Sigmoid colon (tissue), 3 donors: Measurements from ENCODE around the gene SIVA1.

Experiments used
- POLR2A ChIP-seq, 2 donors: fragments of 450-650 bp; IDR thresholded peaks; one replicate each; pipeline ENCODE4 v1.6.1; 2016; ENCODE audit warnings: antibody characterized with exemption in 2 of 2, mild to moderate bottlenecking in 2 of 2, moderate library complexity in 2 of 2
- TF ChIP-seq, protein P1 (sequence below), 4 experiments: fragments of 450-650 bp in 3 of 4; fragments of 200-600 bp in 1 of 4; IDR thresholded peaks; one replicate each; pipeline ENCODE4 v1.5.1; 2016 to 2019; ENCODE audit warnings: antibody characterized with exemption in 4 of 4, mild to moderate bottlenecking in 3 of 4, moderate library complexity in 2 of 4

DNA sequence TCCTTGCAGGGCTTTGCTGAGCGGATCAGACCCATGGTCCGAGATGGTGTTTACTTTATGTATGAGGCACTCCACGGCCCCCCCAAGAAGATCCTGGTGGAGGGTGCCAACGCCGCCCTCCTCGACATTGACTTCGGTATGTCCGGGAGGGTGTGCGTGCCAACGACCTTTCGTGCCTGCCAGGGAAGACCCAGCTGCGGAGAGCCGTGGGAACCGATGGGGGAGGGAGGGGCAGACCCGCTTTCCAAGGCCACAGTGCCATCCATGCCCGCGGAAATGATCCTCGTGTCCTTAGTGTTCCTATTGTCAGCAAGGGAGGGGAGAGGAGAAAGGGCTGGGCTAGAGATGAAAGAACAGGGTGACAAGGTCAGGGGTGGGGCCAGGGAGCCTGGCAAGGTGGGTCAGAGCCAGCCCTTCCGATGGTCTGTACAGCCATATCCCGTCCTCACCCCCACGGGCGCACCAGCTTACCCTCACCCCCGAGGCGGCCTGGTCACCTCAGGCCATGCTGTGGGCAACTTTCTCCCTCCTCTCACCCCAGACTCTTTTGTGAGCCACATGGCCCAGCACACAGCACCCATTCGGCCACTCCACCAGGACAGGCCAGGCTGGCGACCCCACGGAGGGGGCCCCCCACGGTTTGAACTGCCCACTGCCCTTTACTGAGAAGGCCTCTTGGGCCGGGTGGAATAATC, 11.7 kb upstream of the SIVA1 start:
- TF ChIP-seq, protein P1, sequence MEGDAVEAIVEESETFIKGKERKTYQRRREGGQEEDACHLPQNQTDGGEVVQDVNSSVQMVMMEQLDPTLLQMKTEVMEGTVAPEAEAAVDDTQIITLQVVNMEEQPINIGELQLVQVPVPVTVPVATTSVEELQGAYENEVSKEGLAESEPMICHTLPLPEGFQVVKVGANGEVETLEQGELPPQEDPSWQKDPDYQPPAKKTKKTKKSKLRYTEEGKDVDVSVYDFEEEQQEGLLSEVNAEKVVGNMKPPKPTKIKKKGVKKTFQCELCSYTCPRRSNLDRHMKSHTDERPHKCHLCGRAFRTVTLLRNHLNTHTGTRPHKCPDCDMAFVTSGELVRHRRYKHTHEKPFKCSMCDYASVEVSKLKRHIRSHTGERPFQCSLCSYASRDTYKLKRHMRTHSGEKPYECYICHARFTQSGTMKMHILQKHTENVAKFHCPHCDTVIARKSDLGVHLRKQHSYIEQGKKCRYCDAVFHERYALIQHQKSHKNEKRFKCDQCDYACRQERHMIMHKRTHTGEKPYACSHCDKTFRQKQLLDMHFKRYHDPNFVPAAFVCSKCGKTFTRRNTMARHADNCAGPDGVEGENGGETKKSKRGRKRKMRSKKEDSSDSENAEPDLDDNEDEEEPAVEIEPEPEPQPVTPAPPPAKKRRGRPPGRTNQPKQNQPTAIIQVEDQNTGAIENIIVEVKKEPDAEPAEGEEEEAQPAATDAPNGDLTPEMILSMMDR (IDR thresholded peaks at IDR 0.05), result no peak
- no peak for TF ChIP-seq POLR2A (IDR thresholded peaks at IDR 0.05)
